GM21528 (cell line): ENCODE results near the gene NEUROD4.
A peak's percentile ranks its signal among the peaks of the same experiment; 100 is the strongest.
"Not testable (repeated sequence)": the region's sequence is repeated elsewhere in the genome, so short reads cannot be mapped to it uniquely, and the experiment has no call there.

Experiments
- ATAC-seq: cut with Tn5 transposase; IDR thresholded peaks from one replicate; pipeline ENCODE4 v1.9.1; 2021; ENCODE audit warnings: mild to moderate bottlenecking, moderate library complexity; ENCODE audit not compliant: unreplicated experiment, low FRiP score

The NEUROD4 gene, protein sequence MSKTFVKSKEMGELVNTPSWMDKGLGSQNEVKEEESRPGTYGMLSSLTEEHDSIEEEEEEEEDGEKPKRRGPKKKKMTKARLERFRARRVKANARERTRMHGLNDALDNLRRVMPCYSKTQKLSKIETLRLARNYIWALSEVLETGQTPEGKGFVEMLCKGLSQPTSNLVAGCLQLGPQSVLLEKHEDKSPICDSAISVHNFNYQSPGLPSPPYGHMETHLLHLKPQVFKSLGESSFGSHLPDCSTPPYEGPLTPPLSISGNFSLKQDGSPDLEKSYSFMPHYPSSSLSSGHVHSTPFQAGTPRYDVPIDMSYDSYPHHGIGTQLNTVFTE

DNA sequence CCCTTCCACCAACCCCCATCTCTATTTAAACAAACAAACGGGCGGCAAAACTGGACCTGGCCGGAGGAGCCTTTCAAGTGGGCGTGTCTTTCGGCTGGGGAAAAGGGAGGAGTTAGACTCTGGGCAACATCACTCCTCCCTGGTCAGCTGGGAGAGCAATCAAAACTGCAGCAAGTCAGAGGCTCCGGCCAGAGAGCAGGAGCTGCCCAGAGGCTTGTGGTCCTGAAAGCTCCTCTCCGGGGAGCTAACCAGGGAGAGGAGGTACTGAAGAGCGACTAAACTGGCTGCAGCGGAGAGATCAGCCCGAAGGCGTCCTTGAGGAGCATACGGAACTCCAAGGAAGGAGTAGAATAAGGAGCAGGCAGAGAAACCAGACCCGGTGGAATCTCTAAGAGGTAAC lies at the start of gene NEUROD4:
Gene NEUROD4 (plus strand): TSS at position 191 of the 400 bp plus-strand sequence. CDS start 6,466 bp downstream, outside the sequence.
- no peak for ATAC-seq

DNA sequence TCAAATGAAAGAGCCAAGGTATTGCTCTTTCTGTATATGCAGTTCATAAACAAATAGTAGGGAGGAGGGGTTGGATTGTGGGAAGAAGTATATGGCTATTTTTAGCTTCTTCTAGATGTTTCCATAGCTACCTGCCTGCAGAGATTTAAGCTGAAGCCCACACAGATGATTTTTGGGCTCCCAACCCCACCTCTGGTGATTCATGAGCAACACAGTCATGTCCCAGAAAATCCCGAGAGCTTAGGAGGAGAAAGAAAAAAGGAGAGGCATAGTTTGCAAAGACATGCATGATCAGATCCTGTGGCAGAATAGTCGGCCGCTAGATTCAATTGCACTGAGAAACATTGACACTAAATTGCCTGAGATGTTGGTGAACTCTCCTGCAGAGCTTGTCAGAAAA lies 49.0 kb upstream of the NEUROD4 start:
- no peak for ATAC-seq

DNA sequence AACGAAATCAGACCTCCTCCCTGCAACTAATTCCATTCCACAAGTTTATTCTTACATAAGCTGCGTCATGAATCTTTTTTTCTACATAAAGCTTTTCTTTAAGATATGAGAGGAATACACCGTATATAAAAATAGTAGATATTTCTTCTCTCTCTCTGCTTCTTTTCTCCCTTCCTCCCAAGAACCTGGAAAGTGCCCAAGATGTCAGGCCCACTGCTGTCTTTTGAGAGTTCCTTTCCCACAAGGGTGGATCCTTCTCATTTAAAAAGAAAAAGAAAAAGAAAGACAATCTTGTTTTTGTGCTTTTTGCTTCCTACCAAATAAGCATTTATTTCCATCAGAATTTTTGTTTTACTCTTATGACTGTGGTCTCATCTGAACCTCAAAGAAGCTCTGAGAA lies 46.2 kb upstream of the NEUROD4 start:
- no peak for ATAC-seq

DNA sequence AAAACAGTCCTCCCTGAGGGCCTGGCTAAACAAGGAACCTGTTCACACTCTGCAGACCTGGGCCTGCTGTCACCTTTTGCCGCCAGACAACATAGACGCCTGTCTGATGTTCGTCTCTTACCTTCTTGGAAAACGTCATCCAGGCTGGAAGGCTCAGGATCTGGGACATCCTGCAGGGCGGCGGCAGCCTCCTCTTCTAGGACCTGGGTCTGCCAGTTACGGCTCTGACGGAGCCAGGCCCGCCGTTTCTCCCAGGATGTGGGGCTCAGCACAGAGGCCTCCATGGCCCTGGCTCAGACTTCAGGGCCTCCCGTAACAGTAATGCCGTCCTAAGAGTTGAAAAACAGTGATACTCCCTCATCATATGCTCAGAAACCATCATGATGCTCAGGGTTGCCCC lies 45.5 kb upstream of the NEUROD4 start:
- ATAC-seq: no peak

DNA sequence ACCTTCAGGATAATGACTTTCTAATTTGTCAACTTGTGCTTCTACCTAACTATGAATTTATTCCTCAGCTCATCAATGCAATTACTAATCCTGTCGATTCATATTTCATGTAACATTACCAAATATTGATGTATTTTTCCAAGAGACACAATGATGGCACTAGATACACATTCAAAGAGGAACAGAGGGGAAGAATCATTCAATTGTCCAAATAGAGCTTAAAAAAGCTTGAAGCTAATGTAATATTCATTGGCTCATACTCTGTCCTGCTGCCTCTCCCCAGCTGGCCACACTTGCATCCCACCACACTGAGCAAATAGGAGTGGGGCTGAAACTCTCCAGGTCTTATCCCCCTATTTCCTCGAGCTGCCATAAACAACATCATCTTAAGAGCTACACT lies 44.5 kb upstream of the NEUROD4 start:
- ATAC-seq: no peak

DNA sequence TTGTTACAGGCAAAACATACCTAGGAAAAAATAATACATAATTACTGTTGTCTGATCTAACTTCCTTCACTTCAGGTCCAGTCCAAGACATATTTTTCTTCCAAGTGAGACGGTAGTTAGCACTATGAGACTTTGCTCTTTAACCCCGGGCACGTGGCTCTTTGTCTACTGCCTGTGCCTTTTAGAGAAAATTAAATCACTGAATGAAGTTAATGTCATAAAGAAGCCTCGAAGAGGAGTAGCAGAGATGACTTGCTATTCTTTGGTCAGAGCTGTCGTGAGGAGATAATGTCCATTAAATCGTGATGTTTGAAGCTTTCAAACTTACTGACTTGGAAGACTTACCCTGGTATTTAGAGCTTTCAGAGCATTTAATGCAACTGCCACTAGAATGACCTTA lies 43.9 kb upstream of the NEUROD4 start:
- no peak for ATAC-seq

DNA sequence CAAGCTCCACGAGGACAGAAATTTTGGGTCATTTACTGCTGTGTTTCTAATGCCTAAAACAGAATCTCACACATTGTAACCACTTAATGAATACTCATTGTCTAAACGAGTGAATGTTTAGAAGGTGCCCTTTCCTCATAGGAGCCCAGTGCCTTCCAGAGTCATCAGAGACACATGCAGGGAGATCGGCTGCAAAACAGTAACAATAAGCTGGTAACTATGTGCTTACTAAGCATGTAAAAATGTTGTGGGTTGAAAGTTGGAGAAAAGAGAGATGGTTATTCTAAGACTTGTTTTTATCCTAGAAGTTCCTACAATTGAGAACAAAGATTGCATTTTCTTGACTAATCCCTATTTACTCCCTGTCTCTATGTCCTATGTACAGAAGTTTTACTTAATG lies 42.6 kb upstream of the NEUROD4 start:
- no peak for ATAC-seq

DNA sequence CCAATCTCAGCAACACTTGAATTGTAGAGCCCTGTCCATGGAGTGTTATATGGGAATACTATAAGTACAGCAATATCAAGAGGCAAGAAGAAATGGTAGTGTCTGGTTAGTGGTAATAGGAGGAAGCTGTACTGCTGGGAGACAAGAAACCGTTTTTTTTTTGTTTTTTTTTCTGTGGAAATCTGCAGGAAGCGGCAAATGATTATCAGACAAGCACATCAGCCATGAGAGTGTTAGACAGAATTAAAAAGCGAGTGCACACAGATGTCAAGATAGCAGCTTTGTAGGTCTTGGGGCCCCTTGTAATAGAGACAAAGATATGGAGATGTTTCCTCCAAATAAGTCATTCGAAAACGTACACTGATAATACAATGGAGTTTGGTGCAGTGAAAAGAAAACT lies 41.9 kb upstream of the NEUROD4 start:
- ATAC-seq: no peak

DNA sequence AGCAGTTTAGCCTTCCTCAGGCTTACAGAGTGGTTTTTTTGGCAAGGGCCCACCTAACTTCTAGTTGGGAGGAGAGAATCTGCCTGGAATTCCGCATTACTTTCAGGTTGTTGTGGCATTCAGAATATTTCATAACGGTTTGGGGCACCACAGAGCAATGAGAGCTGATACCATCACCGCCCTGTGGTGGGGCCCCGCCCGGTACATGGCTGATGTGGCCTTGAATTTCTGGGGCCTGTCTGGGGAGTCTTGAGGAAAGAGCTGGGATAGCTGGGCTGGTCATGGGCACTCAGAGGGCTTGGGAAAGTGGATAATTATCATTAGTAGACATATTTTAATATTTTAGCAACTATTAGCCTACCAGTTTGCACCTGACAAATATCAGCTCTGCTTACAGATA lies 39.4 kb upstream of the NEUROD4 start:
- no peak for ATAC-seq

DNA sequence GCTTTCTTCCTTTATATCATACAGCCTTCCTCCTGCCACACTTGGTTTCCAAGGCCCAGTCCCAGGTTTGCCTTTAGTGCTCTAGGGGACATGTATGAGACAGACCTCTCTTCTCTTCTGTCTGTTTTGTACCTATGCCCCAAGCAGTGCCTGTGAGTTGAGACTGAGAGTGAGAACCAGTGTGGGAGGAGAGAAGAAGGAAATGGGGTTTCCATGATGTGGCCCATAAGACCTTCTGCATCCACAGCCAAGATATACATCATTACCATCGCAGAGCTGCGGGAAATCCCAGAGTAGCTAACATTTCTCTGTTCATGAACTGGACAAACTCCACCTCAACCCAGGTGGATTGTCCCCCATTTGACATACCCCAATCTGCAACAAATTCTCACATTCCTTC lies 38.0 kb upstream of the NEUROD4 start:
- no peak for ATAC-seq

DNA sequence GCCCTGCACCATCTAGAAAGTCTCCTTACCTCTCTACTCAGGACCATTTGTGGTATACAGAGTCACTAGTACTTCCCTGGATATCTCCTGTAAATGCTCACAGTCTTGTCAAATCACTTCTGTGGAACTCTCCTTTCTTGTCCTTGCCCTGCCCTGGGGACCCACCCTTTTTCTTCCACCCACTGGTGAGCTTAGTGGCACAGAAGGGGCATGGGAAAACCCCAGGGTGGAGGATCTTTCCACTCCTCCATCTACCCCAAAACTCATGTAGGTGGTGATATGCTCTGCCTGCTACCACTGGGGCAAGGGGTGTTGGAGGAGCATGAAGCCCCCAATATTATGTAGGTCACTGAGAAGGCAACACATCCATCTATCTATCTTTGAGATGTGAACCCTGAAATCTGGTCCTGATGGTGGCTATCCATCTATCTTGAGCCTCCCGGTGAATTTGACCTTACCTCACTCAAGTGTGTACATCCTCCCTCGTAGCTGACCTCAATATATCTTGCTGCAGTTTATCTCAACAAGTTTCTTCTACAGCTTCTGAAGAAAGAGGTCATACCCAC lies 36.2 kb upstream of the NEUROD4 start:
- no peak for ATAC-seq

DNA sequence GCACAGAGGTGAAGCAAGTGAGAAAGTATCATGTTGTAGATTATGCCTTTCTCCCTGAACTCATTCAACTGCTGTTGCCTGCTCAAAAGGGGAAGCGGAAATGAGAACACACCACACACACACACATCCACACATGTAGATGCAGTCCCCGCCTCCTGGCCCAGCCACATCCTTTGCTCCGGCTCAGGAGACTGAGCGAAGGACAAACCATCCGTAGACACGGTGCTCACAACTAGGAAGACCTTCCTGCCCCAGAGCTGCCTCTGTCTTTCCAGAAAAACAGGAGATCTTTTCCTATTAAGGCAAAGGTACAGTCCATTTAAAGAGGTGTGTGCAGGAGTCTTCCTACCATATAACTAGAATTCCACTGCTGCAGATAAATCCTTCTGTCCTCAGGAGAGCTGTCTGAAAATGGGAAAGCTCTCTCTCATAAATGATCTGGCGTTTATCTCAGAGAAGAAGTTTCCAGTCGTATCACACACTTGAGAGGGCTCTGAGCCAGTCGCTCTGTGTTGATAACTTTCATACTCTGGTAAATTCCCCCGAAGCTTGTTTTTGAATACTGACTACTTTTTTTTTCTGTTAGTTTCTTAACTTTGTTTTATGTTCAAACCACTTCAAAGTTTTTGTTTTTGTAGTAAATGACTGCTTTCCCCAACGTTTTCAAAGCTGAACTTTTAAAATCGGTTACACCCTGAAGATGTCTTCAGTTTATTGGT lies 35.0 kb upstream of the NEUROD4 start, which contains the start of gene TESPA1:
Gene TESPA1 (minus strand): TSS at position 105 of the 719 bp plus-strand sequence. CDS start 10,200 bp downstream, outside the sequence.
- ATAC-seq: peak; percentile 98

DNA sequence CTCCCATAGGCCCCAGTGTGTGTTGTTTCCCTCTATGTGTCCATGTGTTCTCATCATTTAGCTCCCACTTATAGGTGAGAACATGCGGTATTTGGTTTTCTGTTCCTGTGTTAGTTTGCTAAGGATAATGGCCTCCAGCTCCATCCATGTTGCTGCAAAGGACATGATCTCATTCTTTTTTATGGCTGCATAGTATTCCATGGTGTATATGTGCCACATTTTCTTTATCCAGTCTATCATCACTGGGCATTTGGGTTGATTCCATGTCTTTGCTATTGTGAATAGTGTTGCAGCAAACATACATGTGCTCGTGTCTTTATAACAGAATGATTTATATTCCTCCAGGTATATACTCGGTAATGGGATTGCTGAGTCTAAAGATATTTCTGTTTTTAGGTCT lies 33.0 kb upstream of the NEUROD4 start:
- ATAC-seq: not testable (repeated sequence)

DNA sequence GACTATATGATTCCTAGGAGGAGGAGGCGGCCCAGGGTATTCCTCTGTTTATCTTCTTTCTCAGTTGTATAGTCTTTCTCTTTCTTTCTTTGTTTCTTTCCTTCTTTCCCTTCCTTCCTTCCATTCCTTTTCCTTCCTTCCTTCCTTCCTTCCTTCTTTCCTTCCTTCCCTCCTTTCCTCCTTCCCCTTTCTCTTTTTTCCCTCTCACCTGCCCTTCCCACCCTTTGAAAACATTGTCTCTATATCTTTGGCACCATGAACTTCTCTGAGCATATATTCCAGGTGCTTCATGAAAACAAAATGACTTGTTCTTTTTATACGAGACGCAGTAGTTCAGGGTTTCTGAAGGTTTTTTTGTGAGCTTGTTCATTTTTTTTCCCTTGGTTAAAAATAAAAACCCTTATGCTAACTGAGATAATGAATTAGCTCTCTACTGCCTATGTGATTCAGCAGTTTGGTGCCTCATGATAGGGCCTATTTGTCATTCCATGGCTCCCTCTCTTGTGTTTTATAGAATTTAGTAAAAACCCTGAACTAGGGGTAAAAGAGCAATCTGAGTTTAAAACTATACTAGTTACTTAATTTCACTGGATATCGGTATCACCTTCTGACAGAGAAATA lies 32.1 kb upstream of the NEUROD4 start:
- no peak for ATAC-seq

DNA sequence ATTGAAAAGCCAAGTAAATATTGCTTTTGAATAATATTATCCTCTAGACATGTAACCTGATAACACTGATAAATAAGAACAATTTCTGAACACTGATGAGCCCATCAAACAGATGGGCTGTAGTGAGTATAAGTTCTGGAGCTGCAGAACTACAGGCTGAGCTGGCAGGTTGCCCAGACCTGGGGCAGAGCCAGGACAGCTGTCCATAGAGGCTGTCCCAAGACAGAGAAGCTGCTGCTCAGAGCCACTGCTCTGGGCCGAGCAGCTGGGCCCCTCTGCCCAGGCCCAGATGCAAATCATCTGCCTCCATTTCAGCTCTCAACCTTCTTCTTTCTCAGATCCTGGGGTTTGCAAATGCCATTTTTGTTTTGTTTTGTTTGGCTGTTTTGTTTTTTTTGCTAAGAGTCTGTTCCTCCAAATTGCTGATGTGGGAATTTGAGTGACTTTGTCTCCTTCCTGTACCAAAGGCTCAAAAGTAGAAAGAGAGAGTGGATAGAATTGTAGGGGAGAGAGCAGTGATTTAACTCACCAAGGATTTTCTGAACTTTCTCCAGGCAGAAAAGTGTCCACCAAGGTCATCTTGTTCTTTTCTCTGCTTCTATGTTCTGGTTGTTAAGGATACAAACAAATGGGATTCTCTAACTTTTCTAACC lies 31.2 kb upstream of the NEUROD4 start:
- ATAC-seq: no peak

DNA sequence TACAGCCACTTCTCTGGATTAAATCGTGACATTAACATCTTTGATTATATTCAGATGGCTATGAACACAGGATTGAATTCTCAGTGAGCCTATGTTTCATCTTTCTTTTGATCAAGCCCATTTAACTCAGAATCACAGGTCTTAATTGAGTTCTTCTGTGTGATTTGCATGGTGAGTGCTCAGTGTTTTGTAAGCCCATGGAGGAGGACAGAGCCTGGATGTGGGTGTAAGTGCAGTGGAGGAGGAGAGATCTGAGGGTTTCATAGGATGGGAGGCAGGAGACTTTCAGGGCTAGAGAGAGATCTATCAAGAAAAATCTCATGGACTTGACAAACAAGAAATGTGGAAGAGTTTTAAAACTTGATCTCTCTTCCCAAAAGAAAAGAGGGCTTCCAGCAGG lies 29.9 kb upstream of the NEUROD4 start:
- ATAC-seq: no peak

DNA sequence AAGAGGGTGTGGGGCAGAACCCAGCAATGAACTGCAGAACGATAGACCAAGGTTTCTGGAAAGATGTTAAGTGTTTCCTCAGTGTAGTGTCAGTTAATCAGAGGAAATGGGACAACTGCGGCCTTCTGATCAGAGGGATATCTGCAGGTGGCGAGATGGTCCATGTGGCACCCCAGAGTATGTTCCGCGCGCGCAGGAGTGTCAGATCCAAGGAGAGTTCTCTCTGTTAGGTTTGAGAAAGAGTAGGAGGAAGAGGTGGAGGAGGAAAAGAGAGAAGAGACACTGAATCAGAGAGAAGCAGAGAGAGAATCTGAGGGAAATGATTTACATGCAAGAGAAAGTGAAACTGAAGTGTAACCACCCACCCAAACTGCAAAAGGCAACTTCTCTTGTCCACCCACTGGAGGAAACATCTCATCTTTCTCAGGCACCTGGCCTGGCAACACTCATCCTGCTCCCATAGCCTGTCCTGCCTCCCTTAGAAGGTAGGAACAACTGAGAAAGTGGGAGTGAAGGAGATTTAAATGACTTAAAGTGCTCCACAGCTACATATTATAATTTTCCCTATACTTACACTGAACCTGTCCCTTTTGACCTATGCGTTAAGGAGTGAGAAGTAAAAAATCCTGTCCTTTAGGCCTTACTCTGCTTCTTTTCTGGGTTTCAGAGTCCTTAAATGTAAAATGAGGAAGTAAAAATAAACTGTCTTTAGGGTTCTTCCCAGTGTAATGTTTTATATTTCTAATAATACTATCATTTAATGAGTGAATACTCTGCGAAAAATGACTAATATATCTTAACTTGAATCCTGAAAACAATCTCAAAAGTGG lies 28.4 kb upstream of the NEUROD4 start:
- ATAC-seq: peak; percentile 83

DNA sequence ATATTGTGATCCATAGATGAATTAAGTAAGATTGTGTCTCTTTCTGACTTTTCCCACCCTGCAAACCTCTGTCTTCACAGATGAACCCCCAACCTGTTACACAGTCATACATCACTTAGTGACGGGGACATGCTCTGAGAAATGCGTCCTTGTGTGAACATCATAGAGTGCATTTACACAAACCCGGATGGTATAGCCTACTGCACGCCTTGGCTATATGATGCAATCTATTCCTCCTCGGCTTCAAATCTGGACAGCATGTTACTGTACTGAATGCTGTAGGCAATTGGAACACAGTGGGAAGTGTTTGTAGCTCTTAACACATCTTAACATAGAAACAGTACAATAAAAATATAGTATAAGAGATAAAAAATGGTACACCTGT lies 27.8 kb upstream of the NEUROD4 start:
- ATAC-seq: no peak

DNA sequence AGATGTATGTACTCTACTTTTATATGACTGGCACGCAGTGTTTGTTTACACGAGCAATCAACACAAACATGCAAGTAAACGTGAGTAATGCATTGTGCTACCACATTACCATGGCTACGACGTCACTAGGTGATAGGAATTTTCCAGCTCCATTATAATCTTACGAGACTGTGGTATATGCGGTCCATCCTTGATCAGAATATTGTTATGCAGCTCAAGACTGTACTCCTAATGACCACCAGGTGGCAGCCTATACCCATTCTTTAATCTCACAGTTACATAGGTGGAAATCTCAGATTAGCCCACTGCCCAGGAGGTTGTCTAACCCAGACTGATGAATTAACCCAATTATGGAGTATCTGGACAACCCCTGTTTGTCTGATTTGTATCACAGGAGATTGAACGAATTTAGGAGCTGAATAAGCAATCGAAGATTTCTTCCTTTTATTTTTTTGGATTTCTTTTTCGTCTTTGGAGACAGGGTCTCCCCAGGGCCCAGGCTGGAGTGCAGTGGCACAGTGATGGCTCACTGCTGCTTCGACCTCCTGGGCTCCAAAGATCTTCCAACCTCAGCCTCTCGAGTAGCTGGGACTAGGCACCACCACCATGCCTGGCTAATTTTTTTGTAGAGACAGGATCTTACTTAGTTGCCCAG lies 26.5 kb upstream of the NEUROD4 start:
- ATAC-seq: no peak
